Omental fat pad (tissue), 4 donors: ENCODE data around the gene NDUFA3. TPM values are rescaled to one million over a fixed set of nuclear protein-coding genes. Genes with fewer than 3 reads are reported as not detected.
"Not testable (repeated sequence)": the region's sequence is repeated elsewhere in the genome, so short reads cannot be mapped to it uniquely, and the experiment has no call there.

Source experiments
- ATAC-seq: fragments of 150-250 bp; one replicate; pipeline ENCODE4 v1.9.1; 2016; ENCODE audit warnings: mild to moderate bottlenecking, moderate library complexity; ENCODE audit not compliant: low FRiP score
- DNase-seq: peaks from one replicate; pipeline ENCODE4 v3.0.0-alpha.2; 2019; ENCODE audit warnings: low spot score
- total RNA-seq, 4 donors: library from RNA; depleted of rRNA; stranded (reverse); fragments of >200 nt; gene quantifications; one replicate each; pipeline ENCODE4 v1.1.0, GENCODE V29; 2016
- TF ChIP-seq, protein P1 (sequence below), 3 donors: fragments of 450-650 bp; IDR thresholded peaks; one replicate each; pipeline ENCODE4 v1.5.1; 2016 to 2017; ENCODE audit warnings: antibody characterized with exemption in 3 of 3, mild to moderate bottlenecking in 3 of 3, moderate library complexity in 2 of 3

The NDUFA3 gene
- total RNA-seq, 4 donors from 2014 or later, result 7.1 to 33.0 (median 28.6) TPM

DNA sequence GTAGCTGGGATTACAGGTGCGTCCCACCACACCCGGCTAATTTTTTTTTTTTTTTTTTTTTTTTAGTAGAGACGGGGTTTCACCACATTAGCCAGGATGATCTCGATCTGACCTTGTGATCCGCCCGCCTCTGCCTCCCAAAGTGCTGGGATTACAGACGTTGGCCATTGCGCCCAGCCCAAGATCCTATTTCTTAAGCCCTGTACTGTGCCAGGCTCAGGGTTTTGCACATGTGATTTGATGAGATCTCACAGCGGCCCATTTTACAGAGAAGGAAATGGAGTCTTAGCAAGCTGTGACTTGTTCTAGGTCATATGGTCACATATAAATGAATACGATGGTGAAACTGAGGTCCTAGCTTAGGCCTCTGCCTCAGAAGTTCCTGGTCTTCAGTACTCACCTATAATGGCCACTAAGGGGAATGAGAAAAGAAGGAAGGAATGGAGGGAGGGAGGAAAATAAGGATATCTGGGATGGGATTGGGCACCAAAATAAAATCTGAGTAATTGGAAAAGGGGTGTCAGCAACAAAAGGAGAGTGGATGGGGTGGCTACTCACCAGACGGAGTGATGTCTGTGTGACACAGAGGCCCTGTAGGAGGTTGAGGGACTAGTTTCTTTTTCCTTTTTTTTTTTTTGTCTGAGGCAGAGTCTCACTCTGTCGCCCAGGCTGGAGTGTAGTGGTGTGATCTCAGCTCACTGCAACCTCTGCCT, 3.3 kb upstream of the NDUFA3 start:
- DNase-seq (no peak), ATAC-seq (no peak)
- TF ChIP-seq, protein P1, sequence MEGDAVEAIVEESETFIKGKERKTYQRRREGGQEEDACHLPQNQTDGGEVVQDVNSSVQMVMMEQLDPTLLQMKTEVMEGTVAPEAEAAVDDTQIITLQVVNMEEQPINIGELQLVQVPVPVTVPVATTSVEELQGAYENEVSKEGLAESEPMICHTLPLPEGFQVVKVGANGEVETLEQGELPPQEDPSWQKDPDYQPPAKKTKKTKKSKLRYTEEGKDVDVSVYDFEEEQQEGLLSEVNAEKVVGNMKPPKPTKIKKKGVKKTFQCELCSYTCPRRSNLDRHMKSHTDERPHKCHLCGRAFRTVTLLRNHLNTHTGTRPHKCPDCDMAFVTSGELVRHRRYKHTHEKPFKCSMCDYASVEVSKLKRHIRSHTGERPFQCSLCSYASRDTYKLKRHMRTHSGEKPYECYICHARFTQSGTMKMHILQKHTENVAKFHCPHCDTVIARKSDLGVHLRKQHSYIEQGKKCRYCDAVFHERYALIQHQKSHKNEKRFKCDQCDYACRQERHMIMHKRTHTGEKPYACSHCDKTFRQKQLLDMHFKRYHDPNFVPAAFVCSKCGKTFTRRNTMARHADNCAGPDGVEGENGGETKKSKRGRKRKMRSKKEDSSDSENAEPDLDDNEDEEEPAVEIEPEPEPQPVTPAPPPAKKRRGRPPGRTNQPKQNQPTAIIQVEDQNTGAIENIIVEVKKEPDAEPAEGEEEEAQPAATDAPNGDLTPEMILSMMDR (IDR thresholded peaks at IDR 0.05), result no peak

DNA sequence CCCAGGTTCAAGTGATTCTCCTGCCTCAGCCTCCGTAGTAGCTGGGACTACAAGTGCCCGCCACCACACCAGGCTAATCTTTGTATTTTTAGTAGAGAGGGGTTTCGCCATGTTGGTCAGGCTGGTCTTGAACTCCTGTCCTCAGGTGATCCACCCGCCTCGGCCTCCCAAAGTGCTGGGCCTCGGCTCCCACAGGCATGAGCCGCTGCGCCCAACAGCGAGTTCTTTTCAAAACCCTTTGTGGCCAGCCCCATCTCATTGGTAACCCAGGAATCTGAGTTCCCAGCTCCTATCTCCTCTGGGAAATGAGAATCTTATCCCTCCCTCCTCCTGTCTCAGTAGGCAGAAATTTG, 2.8 kb upstream of the NDUFA3 start:
- DNase-seq, ATAC-seq: not testable (repeated sequence)

DNA sequence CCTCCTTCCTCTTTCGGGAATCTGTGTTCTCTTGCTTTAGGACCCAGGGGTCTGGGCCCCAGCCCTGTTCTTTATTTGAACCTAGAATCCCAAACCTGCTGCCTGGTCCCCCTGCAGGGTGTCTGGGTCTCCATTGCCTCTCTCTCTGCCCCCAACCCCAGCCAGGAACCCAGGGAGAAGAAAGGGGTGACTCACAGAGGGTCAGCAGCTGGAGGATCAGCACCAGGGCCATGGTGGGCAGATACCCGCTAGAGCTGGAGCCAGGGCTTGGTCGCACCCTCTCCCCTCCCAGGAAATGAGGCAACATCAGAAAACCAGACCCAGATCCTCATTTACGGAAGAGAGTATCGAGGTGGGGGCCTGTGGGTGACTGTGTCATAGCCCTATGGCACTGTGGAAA, 2.1 kb upstream of the NDUFA3 start, which contains the start of gene OSCAR:
TSS of gene OSCAR (minus strand) at position 243 of the 400 bp plus-strand sequence. CDS start at position 232, 11 bp downstream.
- TF ChIP-seq, protein P1 (IDR thresholded peaks at IDR 0.05), result no peak
- ATAC-seq (no peak), DNase-seq (no peak)

DNA sequence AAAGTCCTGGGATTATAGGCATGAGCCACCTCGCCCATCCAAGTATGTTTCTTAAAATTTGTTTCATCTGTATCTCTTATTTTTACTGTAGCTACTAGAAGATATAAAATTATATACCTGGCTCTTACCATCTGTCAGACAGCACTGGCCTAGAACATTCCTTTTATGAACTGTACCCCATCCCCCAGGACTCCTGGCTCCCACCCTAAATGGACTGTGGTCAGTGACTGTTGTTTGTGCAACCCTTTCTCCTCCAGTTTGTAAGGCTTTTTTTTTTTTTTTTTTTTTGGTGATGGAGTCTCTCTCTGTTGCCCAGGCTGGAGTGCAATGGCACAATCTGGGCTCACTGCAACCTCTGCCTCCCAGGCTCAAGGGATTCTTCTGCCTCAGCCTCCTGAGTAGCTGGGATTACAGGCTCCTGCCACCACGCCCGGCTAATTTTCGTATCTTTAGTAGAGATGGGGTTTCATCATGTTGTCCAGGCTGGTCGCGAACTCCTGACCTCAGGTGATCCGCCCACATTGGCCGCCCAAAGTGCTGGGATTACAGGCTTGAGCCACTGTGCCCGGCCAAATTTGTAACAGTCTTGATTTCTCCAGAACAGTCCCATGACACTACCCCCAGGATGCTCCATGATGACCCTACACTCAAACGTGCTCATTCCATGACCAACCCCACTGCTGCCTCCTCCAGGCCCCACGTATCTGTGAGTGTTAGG, 2.5 kb downstream of the NDUFA3 start:
- TF ChIP-seq, protein P1 (IDR thresholded peaks at IDR 0.05), result no peak
- no peak for DNase-seq
- no peak for ATAC-seq

DNA sequence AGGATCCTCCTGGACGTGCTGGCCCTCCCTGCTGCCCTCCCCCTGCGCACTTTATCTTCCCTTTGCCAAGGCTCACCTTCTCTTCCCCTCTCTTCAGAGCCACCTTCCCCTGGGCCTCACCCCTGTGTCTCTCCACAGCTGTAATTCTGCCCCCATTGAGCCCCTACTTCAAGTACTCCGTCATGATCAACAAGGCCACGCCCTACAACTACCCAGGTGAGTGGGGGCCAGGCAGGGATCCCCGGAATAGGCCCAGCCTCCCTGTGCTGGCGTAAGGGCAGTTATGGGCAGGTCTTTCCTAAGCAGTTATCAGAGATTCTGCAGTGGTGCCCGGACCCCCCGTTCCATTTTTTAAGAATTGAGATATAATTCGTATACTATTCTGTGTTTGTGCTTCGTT, 3.1 kb downstream of the NDUFA3 start:
- DNase-seq, result peak; percentile 17
- TF ChIP-seq, protein P1 (IDR thresholded peaks at IDR 0.05), result no peak
- ATAC-seq, result no peak

DNA sequence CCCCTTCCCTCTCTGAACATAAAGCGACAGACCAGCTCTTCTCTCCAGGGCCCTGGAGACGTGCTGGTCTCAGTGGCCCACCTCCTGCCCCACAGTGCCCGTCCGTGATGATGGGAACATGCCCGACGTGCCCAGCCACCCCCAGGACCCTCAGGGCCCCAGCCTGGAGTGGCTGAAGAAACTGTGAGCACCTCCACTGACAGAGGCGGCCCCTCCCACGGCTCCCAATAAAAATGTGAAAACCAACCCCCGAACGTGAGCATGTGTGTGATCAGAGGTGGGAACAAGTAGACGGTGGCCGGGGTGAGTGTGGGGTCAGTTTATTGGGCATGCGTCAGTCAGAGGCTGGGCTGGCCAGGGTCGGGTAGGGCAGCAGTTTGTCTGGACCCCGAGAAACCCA, 4.1 kb downstream of the NDUFA3 start:
- DNase-seq (no peak), ATAC-seq (no peak)
- TF ChIP-seq, protein P1 (IDR thresholded peaks at IDR 0.05), result no peak

DNA sequence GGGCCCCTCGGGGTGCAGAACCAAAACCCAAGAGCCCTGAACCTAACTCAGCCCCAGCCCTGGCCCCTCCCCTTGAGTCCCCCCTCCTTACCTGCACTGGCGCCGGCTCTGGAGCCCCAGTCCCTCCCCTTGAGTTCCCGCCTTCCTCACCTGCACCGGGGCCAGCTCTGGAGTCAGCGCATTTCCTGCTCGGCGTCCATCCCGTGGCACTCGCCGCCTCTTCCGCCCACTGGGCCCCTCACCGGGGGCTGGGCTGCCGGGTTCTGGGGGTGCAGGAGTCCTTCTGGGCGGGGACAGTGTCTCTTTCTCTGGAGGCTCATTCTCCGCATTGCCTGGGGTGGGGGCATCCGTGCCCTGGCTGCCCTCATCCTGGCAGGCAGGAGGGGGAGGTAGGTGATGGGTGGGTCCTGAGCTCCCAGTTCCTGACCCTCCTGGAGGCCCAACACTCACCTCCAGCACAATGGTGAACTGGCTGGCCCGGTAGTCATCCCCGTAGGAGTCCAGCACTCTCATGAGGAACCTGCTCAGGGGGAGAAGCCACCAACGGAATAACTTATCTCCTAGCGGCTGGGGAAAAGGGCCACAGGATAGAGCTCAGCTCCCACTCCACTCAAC, 5.3 kb downstream of the NDUFA3 start:
- no peak for DNase-seq
- no peak for ATAC-seq
- TF ChIP-seq, protein P1 (IDR thresholded peaks at IDR 0.05), result no peak
